Astrocyte (in vitro differentiated cells and primary cell): ENCODE data around the gene CTNND2. TPM values are rescaled to one million over a fixed set of nuclear protein-coding genes. Genes with fewer than 3 reads are reported as not detected.

Experiments
- DNase-seq: peaks from one replicate; pipeline ENCODE4 v3.0.0-alpha.2; 2010; ENCODE audit warnings: low read depth
- FAIRE-seq: peaks from 2 replicates; lab custom pipeline; 2011; peaks lifted over from hg19 to GRCh38; lab: Jason Lieb, UNC
- H2AFZ ChIP-seq: 2 replicates; pipeline ENCODE4 v1.6.0; 2012; ENCODE audit warnings: low read depth, low read length, inconsistent platforms
- H3K27ac ChIP-seq: 2 replicates; pipeline ENCODE4 v1.5.1; 2011; ENCODE audit warnings: low read depth, low read length, inconsistent platforms
- H3K27me3 ChIP-seq: 2 replicates; pipeline ENCODE4 v1.6.0; 2011; ENCODE audit warnings: low read length, inconsistent platforms; ENCODE audit not compliant: insufficient read depth
- H3K36me3 ChIP-seq: 2 replicates; pipeline ENCODE4 v1.5.1; 2011; ENCODE audit warnings: low read length, inconsistent platforms; ENCODE audit not compliant: insufficient read depth
- H3K4me1 ChIP-seq: 2 replicates; pipeline ENCODE4 v1.5.1; 2011; ENCODE audit warnings: low read length, inconsistent platforms; ENCODE audit not compliant: insufficient read depth
- H3K4me2 ChIP-seq: 2 replicates; pipeline ENCODE4 v1.6.0; 2012; ENCODE audit warnings: low read length, inconsistent platforms
- H3K4me3 ChIP-seq: 2 replicates; pipeline ENCODE4 v1.5.1; 2011; ENCODE audit warnings: low read depth, mild to moderate bottlenecking, low read length, inconsistent platforms; ENCODE audit not compliant: insufficient read depth
- H3K79me2 ChIP-seq: 2 replicates; pipeline ENCODE4 v1.6.0; 2012; ENCODE audit warnings: mild to moderate bottlenecking, low read length, inconsistent platforms; ENCODE audit not compliant: insufficient read depth
- H3K9ac ChIP-seq: 2 replicates; pipeline ENCODE4 v1.6.0; 2012; ENCODE audit warnings: mild to moderate bottlenecking, low read length, inconsistent platforms
- H3K9me3 ChIP-seq: 2 replicates; pipeline ENCODE4 v1.5.1; 2012; ENCODE audit warnings: low read depth, mild to moderate bottlenecking, low read length, inconsistent platforms; ENCODE audit not compliant: insufficient read depth
- H4K20me1 ChIP-seq: 2 replicates; pipeline ENCODE4 v1.6.0; 2012; ENCODE audit warnings: low read length, inconsistent platforms; ENCODE audit not compliant: insufficient read depth
- H3K27ac Mint-ChIP-seq: one replicate; pipeline ENCODE4 v1.8.0; 2021; ENCODE audit warnings: mild to moderate bottlenecking, mixed read lengths; ENCODE audit not compliant: unreplicated experiment
- H3K27me3 Mint-ChIP-seq: one replicate; pipeline ENCODE4 v1.8.0; 2021; ENCODE audit warnings: low read depth, mixed read lengths; ENCODE audit not compliant: unreplicated experiment
- H3K36me3 Mint-ChIP-seq: one replicate; pipeline ENCODE4 v1.8.0; 2021; ENCODE audit warnings: low read depth, mixed read lengths; ENCODE audit not compliant: unreplicated experiment
- H3K4me1 Mint-ChIP-seq: one replicate; pipeline ENCODE4 v1.8.0; 2021; ENCODE audit warnings: low read depth, mixed read lengths; ENCODE audit not compliant: unreplicated experiment
- H3K4me3 Mint-ChIP-seq: one replicate; pipeline ENCODE4 v1.8.0; 2021; ENCODE audit warnings: mild to moderate bottlenecking, moderate library complexity, mixed read lengths; ENCODE audit not compliant: unreplicated experiment
- H3K9me3 Mint-ChIP-seq: one replicate; pipeline ENCODE4 v1.8.0; 2021; ENCODE audit warnings: mild to moderate bottlenecking, mixed read lengths; ENCODE audit not compliant: unreplicated experiment
- EZH2 ChIP-seq: IDR thresholded peaks from 2 replicates; pipeline ENCODE4 v1.6.1; 2012; ENCODE audit warnings: mild to moderate bottlenecking, low read length, inconsistent platforms; ENCODE audit not compliant: insufficient read depth
- total RNA-seq: library from RNA; stranded (reverse); gene quantifications from 2 replicates; pipeline ENCODE4 v1.2.1, GENCODE V29; 2021
- TF ChIP-seq, protein P1 (sequence below): IDR thresholded peaks from 2 replicates; pipeline ENCODE4 v1.5.1; 2011; ENCODE audit warnings: low read depth, mild to moderate bottlenecking, inconsistent platforms, low read length, moderate library complexity; ENCODE audit not compliant: insufficient read depth

CTNND2 gene
- total RNA-seq, 1 donor from 2014 or later = 4.5 TPM

DNA sequence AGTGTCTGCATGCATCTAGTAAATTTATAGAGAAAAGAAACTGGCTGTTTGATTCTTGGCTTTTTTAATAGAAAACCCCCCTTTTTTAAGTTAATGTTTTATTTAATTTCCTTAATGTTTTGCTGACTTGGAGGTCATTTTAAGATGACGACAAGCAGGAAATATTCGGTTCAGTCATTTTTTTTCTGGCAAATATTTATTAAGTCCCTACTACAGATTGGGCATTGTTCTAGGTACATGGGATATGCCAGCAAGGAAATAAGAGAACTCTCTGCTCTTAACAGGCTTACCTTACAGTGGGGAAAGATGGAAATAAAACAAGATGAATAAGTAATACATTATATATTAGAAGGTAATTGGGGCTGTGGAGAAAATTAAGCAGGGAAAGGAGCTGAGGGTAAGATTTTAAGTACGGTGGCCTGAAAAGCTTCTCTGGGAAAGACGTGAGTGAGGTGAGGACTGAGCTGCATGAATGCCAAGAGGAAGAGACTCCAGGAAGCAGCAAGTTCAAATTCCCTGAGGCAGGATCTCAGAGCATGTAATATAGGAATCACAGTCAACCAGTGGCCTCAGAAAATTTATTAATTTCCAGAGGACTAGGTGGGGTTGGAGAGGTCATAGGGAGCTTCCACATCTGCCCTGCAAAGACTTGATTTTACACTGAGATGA lies 827.2 kb downstream of the CTNND2 start:
- Histone ChIP-seq H4K20me1 (no peaks in the 10 kb centered on the region), H3K9me3 (no peaks in the 10 kb centered on the region), H3K4me2 (no peak overlapping the region), H2AFZ (no peak overlapping the region), H3K27ac (no peak overlapping the region), H3K9ac (no peak overlapping the region), H3K4me1 (no peaks in the 10 kb centered on the region), H3K36me3 (no peaks in the 10 kb centered on the region), H3K27me3 (no peaks in the 10 kb centered on the region), H3K4me3 (no peak overlapping the region), H3K79me2 (no peaks in the 10 kb centered on the region)
- H3K4me3 Mint-ChIP-seq = no peak overlapping the region
- DNase-seq (no peak), FAIRE-seq (no peak)
- H3K4me1 Mint-ChIP-seq = no peaks in the 10 kb centered on the region
- peaks cover 11% of the 10 kb centered on the region for H3K27me3 Mint-ChIP-seq
- no peaks in the 10 kb centered on the region for H3K36me3 Mint-ChIP-seq
- H3K9me3 Mint-ChIP-seq = no peaks in the 10 kb centered on the region
- H3K27ac Mint-ChIP-seq = no peak overlapping the region
- TF ChIP-seq EZH2 = no peak

DNA sequence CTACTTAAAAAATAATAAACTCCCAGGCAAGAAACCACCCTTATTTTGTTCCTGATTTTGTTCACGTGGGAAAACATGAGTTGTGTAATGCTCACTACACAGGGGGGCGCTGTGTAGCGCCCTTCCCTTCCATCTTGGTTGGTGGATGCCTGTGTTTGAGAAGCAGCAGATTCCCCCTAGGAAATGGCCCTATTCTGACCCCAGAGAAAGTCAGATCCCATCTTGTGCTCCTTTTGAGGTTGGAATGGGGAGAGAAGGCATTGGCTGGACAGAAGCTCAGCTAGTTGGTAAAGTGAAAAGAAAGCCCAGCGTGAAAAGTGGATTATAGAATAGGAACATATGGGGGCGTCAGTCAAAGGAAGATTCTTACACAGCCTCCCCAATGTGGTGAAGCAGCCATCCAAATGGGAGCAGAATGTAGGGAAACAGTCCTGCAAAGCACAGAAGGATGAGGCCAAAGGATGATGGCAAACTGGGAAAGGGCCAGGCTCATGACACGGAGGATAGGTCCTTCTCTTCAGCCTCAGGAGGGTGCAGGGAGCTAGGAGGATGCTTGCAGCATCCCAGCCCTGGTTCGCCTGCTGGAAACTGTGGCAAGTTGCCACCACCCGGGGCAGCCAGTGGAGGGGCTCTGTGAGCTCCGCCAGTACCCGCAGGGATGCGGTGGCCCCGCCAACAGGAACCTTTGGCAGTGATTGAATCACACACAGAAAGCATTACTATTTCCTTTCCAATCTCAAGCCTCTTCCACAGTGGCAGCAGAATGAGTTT lies 829.0 kb downstream of the CTNND2 start:
- H3K4me1 ChIP-seq = no peaks in the 10 kb centered on the region
- no peak overlapping the region for H3K27ac Mint-ChIP-seq
- no peaks in the 10 kb centered on the region for H3K36me3 Mint-ChIP-seq
- no peak overlapping the region for H3K4me2 ChIP-seq
- H3K9me3 ChIP-seq = no peaks in the 10 kb centered on the region
- DNase-seq (no peak), FAIRE-seq (no peak)
- no peak overlapping the region for H3K9ac ChIP-seq
- no peaks in the 10 kb centered on the region for H3K27me3 ChIP-seq
- no peaks in the 10 kb centered on the region for H3K36me3 ChIP-seq
- H3K4me3 Mint-ChIP-seq = no peak overlapping the region
- no peaks in the 10 kb centered on the region for H3K79me2 ChIP-seq
- no peak overlapping the region for H3K27ac ChIP-seq
- H3K27me3 Mint-ChIP-seq = peaks cover 11% of the 10 kb centered on the region
- no peaks in the 10 kb centered on the region for H3K4me1 Mint-ChIP-seq
- H3K4me3 ChIP-seq = no peak overlapping the region
- no peak for TF ChIP-seq EZH2
- TF ChIP-seq, protein P1, sequence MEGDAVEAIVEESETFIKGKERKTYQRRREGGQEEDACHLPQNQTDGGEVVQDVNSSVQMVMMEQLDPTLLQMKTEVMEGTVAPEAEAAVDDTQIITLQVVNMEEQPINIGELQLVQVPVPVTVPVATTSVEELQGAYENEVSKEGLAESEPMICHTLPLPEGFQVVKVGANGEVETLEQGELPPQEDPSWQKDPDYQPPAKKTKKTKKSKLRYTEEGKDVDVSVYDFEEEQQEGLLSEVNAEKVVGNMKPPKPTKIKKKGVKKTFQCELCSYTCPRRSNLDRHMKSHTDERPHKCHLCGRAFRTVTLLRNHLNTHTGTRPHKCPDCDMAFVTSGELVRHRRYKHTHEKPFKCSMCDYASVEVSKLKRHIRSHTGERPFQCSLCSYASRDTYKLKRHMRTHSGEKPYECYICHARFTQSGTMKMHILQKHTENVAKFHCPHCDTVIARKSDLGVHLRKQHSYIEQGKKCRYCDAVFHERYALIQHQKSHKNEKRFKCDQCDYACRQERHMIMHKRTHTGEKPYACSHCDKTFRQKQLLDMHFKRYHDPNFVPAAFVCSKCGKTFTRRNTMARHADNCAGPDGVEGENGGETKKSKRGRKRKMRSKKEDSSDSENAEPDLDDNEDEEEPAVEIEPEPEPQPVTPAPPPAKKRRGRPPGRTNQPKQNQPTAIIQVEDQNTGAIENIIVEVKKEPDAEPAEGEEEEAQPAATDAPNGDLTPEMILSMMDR = no peak
- H2AFZ ChIP-seq = no peak overlapping the region
- H3K9me3 Mint-ChIP-seq = no peaks in the 10 kb centered on the region
- no peaks in the 10 kb centered on the region for H4K20me1 ChIP-seq

DNA sequence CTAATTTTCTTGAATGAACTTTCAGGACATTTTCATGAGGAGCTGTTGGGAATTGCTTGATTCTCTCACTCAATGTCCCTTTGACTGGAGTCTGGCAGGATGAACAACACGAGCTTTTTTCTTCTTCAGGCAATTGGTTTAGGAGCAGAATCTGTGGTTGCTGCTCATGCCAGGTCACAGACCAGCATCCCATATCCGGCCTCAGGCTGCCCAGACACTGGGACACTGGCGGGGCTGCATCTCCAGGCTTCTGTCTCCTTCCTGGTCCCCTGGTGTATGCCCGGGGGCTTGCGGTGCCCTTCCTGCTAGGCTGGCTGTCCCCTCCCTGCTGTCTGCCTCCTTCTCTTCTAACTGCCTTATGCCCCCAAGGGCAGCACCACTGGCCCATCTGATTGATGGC lies 831.7 kb downstream of the CTNND2 start:
- Histone ChIP-seq H3K79me2 (no peaks in the 10 kb centered on the region), H4K20me1 (no peaks in the 10 kb centered on the region), H2AFZ (no peak overlapping the region), H3K4me1 (peaks cover 3% of the 10 kb centered on the region), H3K4me2 (no peak overlapping the region), H3K27ac (no peak overlapping the region), H3K4me3 (no peak overlapping the region), H3K36me3 (no peaks in the 10 kb centered on the region), H3K27me3 (no peaks in the 10 kb centered on the region), H3K9ac (no peak overlapping the region), H3K9me3 (no peaks in the 10 kb centered on the region)
- H3K9me3 Mint-ChIP-seq = no peaks in the 10 kb centered on the region
- H3K4me3 Mint-ChIP-seq = no peak overlapping the region
- H3K27me3 Mint-ChIP-seq = peaks cover 11% of the 10 kb centered on the region
- TF ChIP-seq, protein P1 = no peak
- no peak for TF ChIP-seq EZH2
- no peak overlapping the region for H3K27ac Mint-ChIP-seq
- H3K4me1 Mint-ChIP-seq = peaks cover 5% of the 10 kb centered on the region
- DNase-seq (no peak), FAIRE-seq (no peak)
- H3K36me3 Mint-ChIP-seq = no peaks in the 10 kb centered on the region
